Stromal cell of bone marrow (primary cell): Measurements from ENCODE around the gene SRPK1.
"Not testable (repeated sequence)": the region's sequence is repeated elsewhere in the genome, so short reads cannot be mapped to it uniquely, and the experiment has no call there.

Experiments
- DNase-seq: peaks from one replicate; pipeline ENCODE4 v3.0.0-alpha.2; 2012; ENCODE audit warnings: low read depth

Gene SRPK1

GRCh38 chr6:35920793-35921732 lies at the start of gene SRPK1:
Gene SRPK1, minus strand, starts transcription at chr6:35921098. Its CDS starts 42 bp downstream, at chr6:35921056.
- DNase-seq, result peak; percentile 61

- peak; percentile 83 for DNase-seq
Observed at GRCh38 chr6:35970181-35970580, 49.3 kb upstream of the SRPK1 start.

- peak; percentile 46 for DNase-seq
Observed at GRCh38 chr6:35969646-35970045, 48.7 kb upstream of the SRPK1 start.

DNA sequence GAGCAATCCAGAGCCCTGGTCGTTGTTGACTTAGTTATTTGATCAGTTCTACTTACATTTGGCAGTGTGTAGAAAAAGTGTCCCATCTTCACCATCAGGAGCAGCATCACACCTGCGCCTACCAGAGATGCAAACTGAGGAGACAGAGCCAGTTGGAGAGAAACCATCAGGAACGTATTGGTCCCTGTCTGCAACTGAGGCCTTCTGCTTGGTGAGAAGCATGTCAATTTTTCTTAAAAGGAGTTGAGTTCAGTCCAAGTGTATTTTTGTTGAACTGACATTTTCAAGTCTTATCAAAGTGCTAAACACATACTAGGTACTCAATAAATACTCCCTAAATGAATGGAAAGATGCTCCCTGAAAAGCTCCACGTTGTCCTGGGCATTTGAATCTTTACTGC lies 47.9 kb upstream of the SRPK1 start:
- DNase-seq, result no peak

- DNase-seq, result no peak
Observed at GRCh38 chr6:35967076-35967774, 46.3 kb upstream of the SRPK1 start.

DNA sequence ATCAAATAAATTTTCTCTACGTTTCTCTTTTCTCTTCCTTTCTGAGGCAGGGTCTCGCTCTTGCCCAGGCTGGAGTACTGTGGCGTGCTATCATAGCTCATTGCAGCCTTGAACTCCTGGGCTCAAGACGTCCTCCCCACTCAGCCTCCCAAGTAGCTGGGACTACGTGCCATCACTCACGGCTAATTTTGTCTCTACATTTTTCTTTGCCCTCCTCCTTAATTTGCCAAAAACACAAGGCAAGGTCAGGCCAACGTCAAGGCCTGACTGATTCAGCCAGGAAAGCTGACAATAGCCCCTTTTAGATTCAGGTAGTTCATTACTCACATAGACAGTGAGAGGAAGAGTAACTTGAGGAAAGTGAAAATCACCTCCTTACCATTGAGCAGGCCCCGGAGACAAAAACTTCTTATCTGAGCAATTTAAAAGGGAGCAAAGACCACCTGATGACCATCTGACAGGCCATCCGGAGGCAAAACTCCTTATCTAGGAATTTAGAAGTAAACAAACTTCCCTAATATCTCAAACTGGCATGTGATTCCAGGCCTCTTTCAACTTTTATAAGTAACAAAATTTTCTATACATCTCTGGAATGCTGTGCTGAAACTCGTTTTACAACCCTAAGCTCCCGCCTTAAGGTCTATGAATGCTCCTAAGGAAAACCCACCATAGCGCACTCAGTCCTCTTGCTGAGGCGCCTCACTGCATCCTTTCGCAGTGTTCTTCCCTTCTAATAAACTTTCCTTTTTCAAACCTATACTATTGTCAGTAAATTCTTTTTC lies 42.1 kb upstream of the SRPK1 start:
- DNase-seq, result no peak

- no peak for DNase-seq
Observed at GRCh38 chr6:35960187-35960586, 39.3 kb upstream of the SRPK1 start.

DNA sequence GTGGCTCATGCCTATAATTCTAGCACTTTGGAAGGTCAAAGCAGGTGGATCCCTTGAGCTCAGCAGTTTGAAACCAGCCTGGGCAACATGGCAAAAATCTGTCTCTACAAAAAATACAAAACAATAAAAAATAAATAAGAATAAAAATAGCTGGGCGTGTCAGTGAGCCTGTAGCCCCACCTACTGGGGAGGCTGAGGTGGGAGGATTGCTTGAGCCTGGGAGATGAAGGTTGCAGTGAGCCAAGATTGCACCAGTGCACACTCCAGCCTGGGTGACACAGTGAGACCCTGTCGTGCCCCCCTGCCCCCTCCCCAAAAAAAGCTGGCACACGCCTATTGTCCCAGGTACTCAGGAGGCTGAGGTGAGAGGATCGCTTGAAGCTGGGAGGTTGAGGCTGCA lies 35.1 kb upstream of the SRPK1 start:
- no peak for DNase-seq

GRCh38 chr6:35955521-35955920 lies 34.6 kb upstream of the SRPK1 start:
- DNase-seq, result no peak

DNA sequence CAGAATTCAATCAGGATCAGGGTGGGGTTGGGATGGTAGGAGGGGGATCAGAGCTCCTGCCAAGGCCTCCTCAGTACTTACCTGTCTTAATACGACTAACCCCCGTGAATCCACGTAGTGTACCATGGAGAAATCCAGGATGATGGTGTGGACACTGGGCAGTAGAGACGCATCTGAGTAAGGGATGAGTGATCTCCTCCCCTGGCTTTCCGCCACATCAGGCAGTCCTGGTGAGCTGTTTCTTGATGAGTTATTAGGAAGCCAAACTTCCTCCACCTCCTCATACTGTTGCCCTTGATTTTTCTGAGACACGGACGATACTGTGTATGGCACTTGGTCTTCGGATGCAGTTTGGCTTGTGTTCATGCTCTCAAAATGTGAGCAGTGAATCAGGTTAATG lies 34.2 kb upstream of the SRPK1 start:
- no peak for DNase-seq

- DNase-seq, result no peak
Observed at GRCh38 chr6:35954333-35954732, 33.4 kb upstream of the SRPK1 start.

DNA sequence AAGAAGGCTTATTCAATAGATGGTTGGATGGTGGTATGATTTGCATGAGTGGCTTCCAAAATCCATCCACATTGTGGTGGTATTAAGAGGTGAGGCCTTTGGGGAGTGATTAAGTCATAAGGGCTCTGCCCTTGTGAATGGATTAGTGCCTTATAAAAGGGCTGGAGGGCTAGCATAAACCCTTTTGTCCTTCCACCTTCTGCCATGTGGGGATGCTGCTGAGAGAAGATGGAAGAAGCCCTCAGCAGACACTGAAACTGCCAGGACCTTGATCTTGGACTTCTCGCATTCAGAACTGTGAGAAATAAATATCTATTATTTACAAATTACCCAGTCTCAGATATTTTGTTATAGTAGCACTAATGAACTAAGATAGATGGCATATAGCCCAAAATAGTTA lies 27.8 kb upstream of the SRPK1 start:
- DNase-seq, result no peak

DNA sequence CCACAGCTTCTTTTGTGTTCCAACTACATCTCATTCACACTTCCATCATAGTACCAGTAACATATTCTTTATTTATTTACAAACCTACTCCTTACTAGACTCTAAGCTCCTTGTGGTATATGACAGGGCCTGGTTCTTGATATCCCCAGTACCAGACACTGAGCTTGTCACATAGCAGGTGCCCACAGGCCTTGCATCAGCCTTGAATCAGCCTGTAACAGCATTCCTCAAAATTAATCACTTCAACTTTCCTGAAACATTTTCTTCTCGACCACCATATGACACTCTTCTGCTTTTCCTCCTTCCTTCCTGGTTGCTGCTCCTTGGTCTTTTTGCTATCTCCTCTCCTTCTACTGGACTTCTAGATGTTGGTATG lies 24.7 kb upstream of the SRPK1 start:
- no peak for DNase-seq

DNA sequence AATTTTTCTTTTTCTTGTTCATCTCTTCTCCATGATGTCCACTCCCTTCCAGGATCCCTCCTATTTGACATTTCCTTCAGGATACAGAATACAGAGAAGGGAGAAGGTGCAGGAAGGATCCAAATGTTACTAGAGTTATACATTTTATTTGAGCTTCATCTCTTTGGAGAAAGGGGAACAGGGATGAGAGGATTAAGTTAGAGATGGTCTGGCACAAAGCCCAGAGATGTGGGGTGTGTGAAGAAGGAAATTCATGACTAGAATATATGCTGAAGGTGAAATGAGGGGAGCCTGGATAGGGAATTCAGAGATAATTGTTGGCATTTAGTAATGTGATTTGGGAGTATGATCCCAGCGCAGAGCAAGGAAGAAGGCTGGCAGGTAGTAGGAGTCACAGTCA lies 22.5 kb upstream of the SRPK1 start:
- DNase-seq, result no peak

GRCh38 chr6:35942355-35942754 lies 21.5 kb upstream of the SRPK1 start:
- no peak for DNase-seq

DNA sequence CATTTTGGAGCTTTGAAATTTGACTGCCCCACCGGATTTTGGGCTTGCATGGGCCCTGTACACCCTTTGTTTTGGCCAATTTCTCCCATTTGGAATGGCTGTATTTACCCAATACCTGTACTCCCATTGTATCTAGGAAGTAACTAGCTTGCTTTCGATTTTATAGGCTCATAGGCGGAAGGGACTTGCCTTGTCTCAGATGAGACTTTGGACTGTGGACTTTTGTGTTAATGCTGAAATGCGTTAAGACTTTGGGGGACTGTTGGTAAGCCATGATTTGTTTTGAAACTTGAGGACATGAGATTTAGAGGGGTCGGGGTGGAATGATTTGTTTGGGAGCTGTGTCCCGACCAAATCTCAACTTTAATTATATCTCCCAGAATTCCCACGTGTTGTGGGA lies 20.3 kb upstream of the SRPK1 start:
- DNase-seq, result not testable (repeated sequence)

GRCh38 chr6:35940014-35940413 lies 19.1 kb upstream of the SRPK1 start:
- not testable (repeated sequence) for DNase-seq

DNA sequence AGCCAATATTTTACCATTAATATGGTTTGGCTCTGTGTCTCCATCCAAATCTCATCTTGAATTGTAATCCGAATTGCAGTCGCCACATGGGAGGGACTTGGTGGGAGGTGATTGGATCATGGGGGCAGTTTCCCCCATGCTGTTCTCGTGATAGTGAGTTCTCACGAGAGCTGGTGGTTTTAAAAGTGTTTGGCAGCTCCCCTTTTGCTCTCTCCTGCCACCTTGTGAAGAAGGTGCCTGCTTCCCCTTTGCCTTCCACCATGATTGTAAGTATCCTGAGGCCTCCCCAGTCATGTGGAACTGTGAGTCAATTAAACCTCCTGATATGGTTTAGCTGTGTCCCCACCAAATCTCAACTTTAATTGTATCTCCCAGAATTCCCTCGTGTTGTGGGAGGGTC lies 18.4 kb upstream of the SRPK1 start:
- not testable (repeated sequence) for DNase-seq

GRCh38 chr6:35936681-35937359 lies 15.9 kb upstream of the SRPK1 start:
- DNase-seq, result no peak

GRCh38 chr6:35935469-35935868 lies 14.6 kb upstream of the SRPK1 start:
- DNase-seq, result no peak

- no peak for DNase-seq
Observed at GRCh38 chr6:35933844-35934243, 12.9 kb upstream of the SRPK1 start.

DNA sequence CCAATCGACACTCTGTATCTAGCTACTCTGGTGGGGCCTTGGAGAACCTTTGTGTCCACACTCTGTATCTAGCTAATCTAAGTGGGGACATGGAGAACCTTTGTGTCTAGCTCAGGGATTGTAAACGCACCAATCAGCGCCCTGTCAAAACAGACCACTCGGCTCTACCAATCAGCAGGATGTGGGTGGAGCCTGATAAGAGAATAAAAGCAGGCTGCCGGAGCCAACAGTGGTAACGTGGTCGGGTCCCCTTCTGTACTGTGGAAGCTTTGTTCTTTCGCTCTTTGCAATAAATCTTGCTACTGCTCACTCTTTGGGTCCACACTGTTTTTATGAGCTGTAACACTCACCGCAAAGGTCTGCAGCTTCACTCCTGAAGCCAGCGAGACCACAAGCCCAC lies 11.0 kb upstream of the SRPK1 start:
- not testable (repeated sequence) for DNase-seq
